Nephron (organoid): ENCODE data around the gene CLMN.

Experiments used
- H3K27ac Mint-ChIP-seq, 3 experiments: 2 replicates each; pipeline ENCODE4 v1.8.0; 2020; ENCODE audit warnings: mixed read lengths in 3 of 3, mild to moderate bottlenecking in 2 of 3, moderate library complexity in 1 of 3
- H3K27me3 Mint-ChIP-seq: 2 replicates; pipeline ENCODE4 v1.8.0; 2021; ENCODE audit warnings: low read depth, mild to moderate bottlenecking, moderate library complexity, mixed read lengths
- H3K36me3 Mint-ChIP-seq: 2 replicates; pipeline ENCODE4 v1.8.0; 2020; ENCODE audit warnings: low read depth, mixed read lengths
- H3K4me1 Mint-ChIP-seq: 2 replicates; pipeline ENCODE4 v1.8.0; 2020; ENCODE audit warnings: mixed read lengths
- H3K4me3 Mint-ChIP-seq, 3 experiments: 2 replicates each; pipeline ENCODE4 v1.8.0; 2020; ENCODE audit warnings: mild to moderate bottlenecking in 3 of 3, mixed read lengths in 3 of 3, moderate library complexity in 2 of 3
- H3K9me3 Mint-ChIP-seq: 2 replicates; pipeline ENCODE4 v1.8.0; 2020; ENCODE audit warnings: mixed read lengths
- TF ChIP-seq, protein P1 (sequence below), 3 experiments: fragments of 200-600 bp; sonication (generic); IDR thresholded peaks; one replicate each; pipeline ENCODE4 v1.5.0; 2021; ENCODE audit warnings: antibody characterized with exemption in 3 of 3; ENCODE audit not compliant: unreplicated experiment in 3 of 3

Gene CLMN

DNA sequence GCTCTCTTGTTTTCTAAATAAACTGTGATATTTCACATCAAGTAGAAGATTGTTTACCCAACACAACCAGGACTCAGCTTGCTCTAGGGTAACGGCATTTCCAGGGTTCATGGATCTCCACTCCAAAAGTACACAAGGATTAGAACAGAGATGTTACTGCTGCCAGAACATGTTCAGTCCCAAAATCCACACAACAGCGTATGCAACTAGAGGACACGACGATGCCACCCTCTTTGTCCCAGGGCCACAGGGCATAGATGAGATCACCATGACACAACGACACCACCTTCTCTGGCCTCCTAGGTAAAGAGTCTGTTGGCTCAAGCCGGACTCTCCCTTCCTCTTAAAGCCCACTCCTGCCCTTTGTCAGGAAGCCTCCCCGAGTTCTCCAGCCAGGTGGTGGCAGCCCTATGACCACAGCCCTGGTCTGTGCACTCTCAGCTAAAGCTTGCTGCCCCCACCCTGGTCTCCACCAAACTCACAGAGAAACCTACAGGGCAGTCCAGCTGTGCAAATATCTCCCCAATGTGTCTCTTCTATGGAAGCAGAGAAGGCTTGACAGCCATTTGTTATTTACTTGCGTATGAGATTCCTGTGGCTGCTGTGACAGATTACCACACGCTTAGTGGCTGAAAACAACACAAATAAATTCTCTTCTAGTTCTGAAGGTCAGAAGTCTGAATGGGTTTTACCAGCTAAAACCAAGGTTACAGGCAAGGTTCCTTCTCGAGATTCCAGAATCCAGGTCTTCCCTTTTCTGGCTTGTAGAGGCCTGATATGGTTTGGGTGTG lies 10.3 kb downstream of the CLMN start:
- TF ChIP-seq, protein P1, sequence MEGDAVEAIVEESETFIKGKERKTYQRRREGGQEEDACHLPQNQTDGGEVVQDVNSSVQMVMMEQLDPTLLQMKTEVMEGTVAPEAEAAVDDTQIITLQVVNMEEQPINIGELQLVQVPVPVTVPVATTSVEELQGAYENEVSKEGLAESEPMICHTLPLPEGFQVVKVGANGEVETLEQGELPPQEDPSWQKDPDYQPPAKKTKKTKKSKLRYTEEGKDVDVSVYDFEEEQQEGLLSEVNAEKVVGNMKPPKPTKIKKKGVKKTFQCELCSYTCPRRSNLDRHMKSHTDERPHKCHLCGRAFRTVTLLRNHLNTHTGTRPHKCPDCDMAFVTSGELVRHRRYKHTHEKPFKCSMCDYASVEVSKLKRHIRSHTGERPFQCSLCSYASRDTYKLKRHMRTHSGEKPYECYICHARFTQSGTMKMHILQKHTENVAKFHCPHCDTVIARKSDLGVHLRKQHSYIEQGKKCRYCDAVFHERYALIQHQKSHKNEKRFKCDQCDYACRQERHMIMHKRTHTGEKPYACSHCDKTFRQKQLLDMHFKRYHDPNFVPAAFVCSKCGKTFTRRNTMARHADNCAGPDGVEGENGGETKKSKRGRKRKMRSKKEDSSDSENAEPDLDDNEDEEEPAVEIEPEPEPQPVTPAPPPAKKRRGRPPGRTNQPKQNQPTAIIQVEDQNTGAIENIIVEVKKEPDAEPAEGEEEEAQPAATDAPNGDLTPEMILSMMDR (IDR thresholded peaks at IDR 0.05; ENCODE audit: unreplicated experiment in 3 of 3) = no peak
- Mint-ChIP-seq H3K4me1 (peaks cover 53% of the 10 kb centered on the region), H3K36me3 (peaks cover 4% of the 10 kb centered on the region), H3K9me3 (peaks cover 2% of the 10 kb centered on the region), H3K4me3 (no peak overlapping the region), H3K27me3 (peaks cover 10% of the 10 kb centered on the region), H3K27ac (peak overlapping the region in 1 of 3 experiments; percentile 8)

DNA sequence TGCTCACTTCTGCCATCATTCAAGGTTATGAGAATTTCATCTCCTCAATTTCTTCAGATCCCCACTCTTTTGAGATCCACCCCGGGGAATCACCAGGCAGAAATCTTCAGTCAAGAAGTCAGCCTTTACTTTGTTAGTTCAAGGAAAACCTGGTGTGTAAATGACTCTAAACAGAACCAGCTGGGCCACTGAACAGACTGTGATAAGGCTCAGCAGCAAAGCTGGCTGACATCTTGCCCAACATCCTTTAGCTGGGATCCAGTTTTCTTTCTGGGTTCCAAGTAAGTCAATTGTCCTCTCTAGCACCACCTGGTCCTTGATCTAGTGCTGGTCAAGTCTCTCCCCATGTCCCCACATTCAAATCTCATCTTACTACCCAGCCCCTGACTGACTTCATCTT lies 11.6 kb downstream of the CLMN start:
- H3K27me3 Mint-ChIP-seq = peaks cover 10% of the 10 kb centered on the region
- peak overlapping the region; percentile 70 to 93 (median 93) for H3K27ac Mint-ChIP-seq

DNA sequence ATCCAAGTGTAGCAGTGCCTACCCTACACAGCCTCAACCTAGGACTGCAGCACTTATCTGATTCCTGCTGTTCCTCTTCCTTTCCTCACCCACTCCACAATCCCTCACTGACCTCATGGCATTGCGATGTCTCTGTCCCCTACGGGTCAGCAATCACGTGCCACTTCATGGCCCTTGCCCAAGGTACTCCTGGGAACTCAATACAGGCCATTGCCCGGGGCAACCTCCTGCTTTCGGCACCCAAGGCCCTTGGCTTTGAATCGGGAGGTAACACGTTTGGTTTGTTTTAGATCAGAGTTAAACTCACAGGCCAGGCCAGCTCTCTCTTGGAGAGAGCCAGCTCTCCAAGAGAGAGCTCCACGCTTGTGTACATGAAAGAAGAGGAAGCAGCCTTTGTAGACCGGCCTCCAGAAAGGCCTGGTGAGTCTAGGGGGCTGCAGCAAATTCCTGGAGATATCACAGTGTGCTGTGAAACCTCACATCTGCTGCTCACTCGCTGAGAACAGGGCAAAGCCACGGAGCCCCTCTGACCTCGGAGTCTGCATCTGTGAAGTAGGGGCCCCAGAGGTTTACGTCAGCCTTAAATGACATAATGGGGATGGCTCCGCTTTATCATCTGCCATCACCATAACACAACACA lies 12.2 kb downstream of the CLMN start:
- Mint-ChIP-seq H3K4me1 (peaks cover 53% of the 10 kb centered on the region), H3K36me3 (peaks cover 4% of the 10 kb centered on the region), H3K27ac (peak overlapping the region; percentile 70 to 93 (median 93)), H3K9me3 (peaks cover 2% of the 10 kb centered on the region), H3K4me3 (peak overlapping the region in 2 of 3 experiments; percentile 1 to 15), H3K27me3 (peaks cover 10% of the 10 kb centered on the region)
- TF ChIP-seq, protein P1 (IDR thresholded peaks at IDR 0.05; ENCODE audit: unreplicated experiment in 3 of 3) = no peak

More for the DNA sequence above, 11.6 kb downstream of the CLMN start:
- H3K36me3 Mint-ChIP-seq = peaks cover 4% of the 10 kb centered on the region
- H3K4me1 Mint-ChIP-seq = peaks cover 51% of the 10 kb centered on the region
- peaks cover 2% of the 10 kb centered on the region for H3K9me3 Mint-ChIP-seq
- TF ChIP-seq, protein P1 (IDR thresholded peaks at IDR 0.05; ENCODE audit: unreplicated experiment in 3 of 3) = no peak
- no peak overlapping the region for H3K4me3 Mint-ChIP-seq

DNA sequence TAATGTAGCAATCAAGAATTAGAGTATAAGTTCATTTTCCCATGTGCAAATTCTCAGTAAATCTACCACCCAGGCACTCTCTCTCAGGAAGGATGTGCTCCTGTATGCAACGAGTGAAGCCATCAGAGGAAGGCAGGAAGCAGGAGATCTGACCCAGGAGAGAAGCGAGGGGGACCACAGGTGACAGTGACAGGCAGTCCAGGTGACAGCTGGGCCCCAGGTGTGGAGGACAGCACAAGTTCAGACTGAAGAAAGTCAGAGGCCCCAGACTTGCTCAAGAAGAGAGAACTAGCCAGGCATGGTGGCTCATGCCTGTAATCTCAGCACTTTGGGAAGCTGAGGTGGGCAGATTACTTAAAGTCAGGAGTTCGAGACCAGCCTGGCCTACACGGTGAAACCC lies 13.8 kb downstream of the CLMN start:
- Mint-ChIP-seq H3K4me1 (peaks cover 50% of the 10 kb centered on the region), H3K9me3 (peaks cover 2% of the 10 kb centered on the region), H3K36me3 (peaks cover 4% of the 10 kb centered on the region), H3K4me3 (no peak overlapping the region), H3K27me3 (peaks cover 10% of the 10 kb centered on the region), H3K27ac (peak overlapping the region in 1 of 3 experiments; percentile 14)
- TF ChIP-seq, protein P1 (IDR thresholded peaks at IDR 0.05; ENCODE audit: unreplicated experiment in 3 of 3) = no peak

DNA sequence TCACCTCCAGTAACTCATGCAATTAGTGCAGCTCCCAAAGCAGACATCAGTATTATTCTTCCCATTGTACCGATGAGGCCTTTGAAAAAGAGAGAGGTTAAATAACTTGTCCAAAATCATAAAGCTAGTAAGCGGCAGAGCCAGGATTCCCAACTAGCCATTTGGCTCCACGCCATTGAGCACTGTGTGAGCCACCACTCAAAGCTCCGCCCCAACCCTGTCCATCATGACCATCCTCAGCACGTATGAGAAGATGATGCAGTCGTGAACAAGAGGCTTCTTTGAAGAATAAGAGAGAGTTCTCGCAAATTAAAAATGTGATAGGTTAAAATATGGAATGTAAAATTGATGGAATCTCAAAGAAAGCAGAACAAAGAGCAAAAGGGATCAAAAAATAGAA lies 14.6 kb downstream of the CLMN start:
- Mint-ChIP-seq H3K4me1 (peaks cover 52% of the 10 kb centered on the region), H3K4me3 (no peak overlapping the region), H3K27ac (peak overlapping the region in 2 of 3 experiments; percentile 14 to 15), H3K9me3 (peaks cover under 1% of the 10 kb centered on the region), H3K36me3 (peaks cover 1% of the 10 kb centered on the region), H3K27me3 (peaks cover 10% of the 10 kb centered on the region)
- TF ChIP-seq, protein P1 (IDR thresholded peaks at IDR 0.05; ENCODE audit: unreplicated experiment in 3 of 3) = no peak
